Measurements from ENCODE around the gene NRTN. TPM values are rescaled to one million over a fixed set of nuclear protein-coding genes. Genes with fewer than 3 reads are reported as not detected.

The NRTN gene
- total and polyA plus RNA-seq, 2 of the 13 experiments (the other 11 are each of a cell fraction or from before 2014, with no cell fraction given) = 4.1 to 5.3 TPM

GRCh38 chr19:5800361-5801270 is 4.3 kb upstream of the NRTN start (continued):
- TF ChIP-seq HOXA5 (CRISPR knock-in tag; IDR thresholded peaks at IDR 0.05) (no peak), KDM4B (CRISPR knock-in tag; IDR thresholded peaks at IDR 0.05) (no peak), REPIN1 (CRISPR knock-in tag; IDR thresholded peaks at IDR 0.05; ENCODE audit: borderline replicate concordance, low read depth) (peak; percentile 62; the same call in 1 of the 2 replicates), ZNF563 (CRISPR knock-in tag; IDR thresholded peaks at IDR 0.05) (no peak), ZNF609 (CRISPR knock-in tag; IDR thresholded peaks at IDR 0.05; ENCODE audit: borderline replicate concordance) (peak; percentile 45; the same call in 1 of the 2 replicates), SMARCC2 (IDR thresholded peaks at IDR 0.05) (no peak), ZNF570 (CRISPR knock-in tag; IDR thresholded peaks at IDR 0.05; ENCODE audit: borderline replicate concordance) (no peak), HMG20B (CRISPR knock-in tag; conservative IDR thresholded peaks at IDR 0.05) (no peak), ZNF331 (CRISPR knock-in tag; IDR thresholded peaks at IDR 0.05) (peak; percentile 86), ADNP (CRISPR knock-in tag; IDR thresholded peaks at IDR 0.05) (peak; percentile 14; the same call in 1 of the 2 replicates), BCL6 (CRISPR knock-in tag; IDR thresholded peaks at IDR 0.05) (peak; percentile 23; the same call in 1 of the 2 replicates), TGIF2 (CRISPR knock-in tag; IDR thresholded peaks at IDR 0.05) (no peak), ZNF292 (CRISPR knock-in tag; IDR thresholded peaks at IDR 0.05; ENCODE audit: borderline replicate concordance, low read depth) (peak; percentile 80; the same call in 1 of the 2 replicates), MAX (IDR thresholded peaks at IDR 0.05) (peak; percentile 77), ZNF740 (CRISPR knock-in tag; IDR thresholded peaks at IDR 0.05) (no peak), ZNF121 (CRISPR knock-in tag; IDR thresholded peaks at IDR 0.05) (peak; percentile 100), POLR2AphosphoS5 (IDR thresholded peaks at IDR 0.05; ENCODE audit: low read depth, low read length) (no peak), ZNF629 (CRISPR knock-in tag; conservative IDR thresholded peaks at IDR 0.05) (0 out of 2 replicates have a peak, but pooled peaks have one; percentile 52)
- TF ChIP-seq, protein P1, sequence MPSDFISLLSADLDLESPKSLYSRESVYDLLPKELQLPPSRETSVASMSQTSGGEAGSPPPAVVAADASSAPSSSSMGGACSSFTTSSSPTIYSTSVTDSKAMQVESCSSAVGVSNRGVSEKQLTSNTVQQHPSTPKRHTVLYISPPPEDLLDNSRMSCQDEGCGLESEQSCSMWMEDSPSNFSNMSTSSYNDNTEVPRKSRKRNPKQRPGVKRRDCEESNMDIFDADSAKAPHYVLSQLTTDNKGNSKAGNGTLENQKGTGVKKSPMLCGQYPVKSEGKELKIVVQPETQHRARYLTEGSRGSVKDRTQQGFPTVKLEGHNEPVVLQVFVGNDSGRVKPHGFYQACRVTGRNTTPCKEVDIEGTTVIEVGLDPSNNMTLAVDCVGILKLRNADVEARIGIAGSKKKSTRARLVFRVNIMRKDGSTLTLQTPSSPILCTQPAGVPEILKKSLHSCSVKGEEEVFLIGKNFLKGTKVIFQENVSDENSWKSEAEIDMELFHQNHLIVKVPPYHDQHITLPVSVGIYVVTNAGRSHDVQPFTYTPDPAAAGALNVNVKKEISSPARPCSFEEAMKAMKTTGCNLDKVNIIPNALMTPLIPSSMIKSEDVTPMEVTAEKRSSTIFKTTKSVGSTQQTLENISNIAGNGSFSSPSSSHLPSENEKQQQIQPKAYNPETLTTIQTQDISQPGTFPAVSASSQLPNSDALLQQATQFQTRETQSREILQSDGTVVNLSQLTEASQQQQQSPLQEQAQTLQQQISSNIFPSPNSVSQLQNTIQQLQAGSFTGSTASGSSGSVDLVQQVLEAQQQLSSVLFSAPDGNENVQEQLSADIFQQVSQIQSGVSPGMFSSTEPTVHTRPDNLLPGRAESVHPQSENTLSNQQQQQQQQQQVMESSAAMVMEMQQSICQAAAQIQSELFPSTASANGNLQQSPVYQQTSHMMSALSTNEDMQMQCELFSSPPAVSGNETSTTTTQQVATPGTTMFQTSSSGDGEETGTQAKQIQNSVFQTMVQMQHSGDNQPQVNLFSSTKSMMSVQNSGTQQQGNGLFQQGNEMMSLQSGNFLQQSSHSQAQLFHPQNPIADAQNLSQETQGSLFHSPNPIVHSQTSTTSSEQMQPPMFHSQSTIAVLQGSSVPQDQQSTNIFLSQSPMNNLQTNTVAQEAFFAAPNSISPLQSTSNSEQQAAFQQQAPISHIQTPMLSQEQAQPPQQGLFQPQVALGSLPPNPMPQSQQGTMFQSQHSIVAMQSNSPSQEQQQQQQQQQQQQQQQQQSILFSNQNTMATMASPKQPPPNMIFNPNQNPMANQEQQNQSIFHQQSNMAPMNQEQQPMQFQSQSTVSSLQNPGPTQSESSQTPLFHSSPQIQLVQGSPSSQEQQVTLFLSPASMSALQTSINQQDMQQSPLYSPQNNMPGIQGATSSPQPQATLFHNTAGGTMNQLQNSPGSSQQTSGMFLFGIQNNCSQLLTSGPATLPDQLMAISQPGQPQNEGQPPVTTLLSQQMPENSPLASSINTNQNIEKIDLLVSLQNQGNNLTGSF (CRISPR knock-in tag; IDR thresholded peaks at IDR 0.05) = no peak
